Brain microvascular endothelial cell (primary cell): ENCODE measurements around the gene TNFRSF18.
"Not testable (repeated sequence)": the region's sequence is repeated elsewhere in the genome, so short reads cannot be mapped to it uniquely, and the experiment has no call there.

Source experiments
- DNase-seq: peaks from one replicate; pipeline ENCODE4 v3.0.0-alpha.2; 2020
- H3K27ac ChIP-seq: fragments of 250-450 bp; sonication (Bioruptor Pico); 2 replicates; pipeline ENCODE4 v1.5.1; 2020; ENCODE audit warnings: mild to moderate bottlenecking, moderate library complexity
- H3K27me3 ChIP-seq: fragments of 250-450 bp; sonication (Bioruptor Pico); replicated peaks from 2 replicates; pipeline ENCODE4 v1.5.1; 2020; ENCODE audit warnings: mild to moderate bottlenecking
- H3K36me3 ChIP-seq: fragments of 250-450 bp; sonication (Bioruptor Pico); replicated peaks from 2 replicates; pipeline ENCODE4 v1.5.1; 2020; ENCODE audit warnings: mild to moderate bottlenecking
- H3K4me3 ChIP-seq: 2 replicates; pipeline ENCODE4 v1.5.1; 2011; ENCODE audit warnings: low read depth, mild to moderate bottlenecking, control low read depth, low read length, moderate library complexity
- in situ Hi-C: cut with HindIII; loops from 2 replicates; pipeline ENCODE4 v1.10.0; 2017; ENCODE audit warnings: low sequenced_read_pairs, low pct_ligation_motif_present
- TF ChIP-seq, protein P1 (sequence below): IDR thresholded peaks from 2 replicates; pipeline ENCODE4 v1.5.1; 2011; ENCODE audit warnings: low read depth, mild to moderate bottlenecking, moderate library complexity, low read length, control low read depth, inconsistent platforms; ENCODE audit errors: missing control alignments

The TNFRSF18 gene

DNA sequence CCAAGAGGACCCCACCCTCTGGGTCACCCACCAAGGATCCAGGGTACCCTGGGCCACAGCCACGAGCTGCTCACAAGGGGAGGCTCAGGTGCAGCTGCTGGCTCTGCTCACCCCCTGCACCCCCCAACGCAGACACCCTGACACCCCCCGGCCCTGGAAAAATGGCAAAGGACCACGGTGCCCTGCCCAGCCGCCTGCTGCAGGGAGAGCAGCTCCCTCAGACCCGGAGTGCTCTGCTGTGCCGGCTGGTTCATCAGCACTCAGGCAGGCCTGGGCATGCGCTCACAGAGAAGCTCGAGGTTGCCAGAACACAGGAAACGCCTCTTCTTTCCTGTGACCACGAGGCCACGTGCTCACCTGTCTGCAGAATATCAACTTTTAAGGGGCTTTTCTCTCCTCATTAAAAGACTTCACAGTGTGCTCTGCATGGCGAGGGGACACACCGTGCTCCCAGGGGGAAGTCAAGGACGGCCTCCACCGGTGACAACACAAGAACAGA, 44.4 kb upstream of the TNFRSF18 start:
- no peak for DNase-seq
- Histone ChIP-seq H3K27me3 (no peaks in the 10 kb centered on the region), H3K36me3 (peaks cover 28% of the 10 kb centered on the region), H3K27ac (no peak overlapping the region), H3K4me3 (no peak overlapping the region)
- in situ Hi-C loops = no loop called here
- TF ChIP-seq, protein P1, sequence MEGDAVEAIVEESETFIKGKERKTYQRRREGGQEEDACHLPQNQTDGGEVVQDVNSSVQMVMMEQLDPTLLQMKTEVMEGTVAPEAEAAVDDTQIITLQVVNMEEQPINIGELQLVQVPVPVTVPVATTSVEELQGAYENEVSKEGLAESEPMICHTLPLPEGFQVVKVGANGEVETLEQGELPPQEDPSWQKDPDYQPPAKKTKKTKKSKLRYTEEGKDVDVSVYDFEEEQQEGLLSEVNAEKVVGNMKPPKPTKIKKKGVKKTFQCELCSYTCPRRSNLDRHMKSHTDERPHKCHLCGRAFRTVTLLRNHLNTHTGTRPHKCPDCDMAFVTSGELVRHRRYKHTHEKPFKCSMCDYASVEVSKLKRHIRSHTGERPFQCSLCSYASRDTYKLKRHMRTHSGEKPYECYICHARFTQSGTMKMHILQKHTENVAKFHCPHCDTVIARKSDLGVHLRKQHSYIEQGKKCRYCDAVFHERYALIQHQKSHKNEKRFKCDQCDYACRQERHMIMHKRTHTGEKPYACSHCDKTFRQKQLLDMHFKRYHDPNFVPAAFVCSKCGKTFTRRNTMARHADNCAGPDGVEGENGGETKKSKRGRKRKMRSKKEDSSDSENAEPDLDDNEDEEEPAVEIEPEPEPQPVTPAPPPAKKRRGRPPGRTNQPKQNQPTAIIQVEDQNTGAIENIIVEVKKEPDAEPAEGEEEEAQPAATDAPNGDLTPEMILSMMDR = no peak

DNA sequence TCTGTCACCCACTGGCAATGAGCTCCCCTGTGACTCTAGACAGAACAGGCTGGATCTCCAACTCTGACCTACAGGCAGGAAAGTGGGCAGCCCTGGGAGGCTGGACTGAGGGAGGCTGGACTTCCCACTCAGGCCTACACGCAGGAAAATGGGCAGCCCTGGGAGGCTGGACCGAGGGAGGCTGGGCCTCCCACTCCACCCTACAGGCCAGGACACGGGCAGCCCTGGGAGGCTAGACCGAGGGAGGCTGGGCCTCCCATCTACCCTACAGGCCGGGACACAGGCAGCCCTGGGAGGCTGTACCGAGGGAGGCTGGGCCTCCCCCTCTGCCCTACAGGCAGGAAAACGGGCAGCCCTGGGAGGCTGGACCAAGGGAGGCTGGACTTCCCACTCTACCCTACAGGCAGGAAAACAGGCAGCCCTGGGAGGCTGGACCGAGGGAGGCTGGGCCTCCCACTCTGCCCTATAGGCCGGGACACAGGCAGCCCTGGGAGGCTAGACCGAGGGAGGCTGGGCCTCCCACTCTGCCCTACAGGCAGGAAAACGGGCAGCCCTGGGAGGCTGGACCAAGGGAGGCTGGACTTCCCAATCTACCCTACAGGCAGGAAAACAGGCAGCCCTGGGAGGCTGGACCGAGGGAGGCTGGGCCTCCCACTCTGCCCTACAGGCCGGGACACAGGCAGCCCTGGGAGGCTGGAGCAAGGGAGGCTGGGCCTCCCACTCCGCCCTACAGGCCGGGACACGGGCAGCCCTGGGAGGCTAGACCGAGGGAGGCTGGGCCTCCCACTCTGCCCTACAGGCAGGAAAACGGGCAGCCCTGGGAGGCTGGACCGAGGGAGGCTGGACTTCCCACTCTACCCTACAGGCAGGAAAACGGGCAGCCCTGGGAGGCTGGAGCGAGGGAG, 41.9 kb upstream of the TNFRSF18 start:
- not testable (repeated sequence) for DNase-seq, H3K36me3 ChIP-seq

DNA sequence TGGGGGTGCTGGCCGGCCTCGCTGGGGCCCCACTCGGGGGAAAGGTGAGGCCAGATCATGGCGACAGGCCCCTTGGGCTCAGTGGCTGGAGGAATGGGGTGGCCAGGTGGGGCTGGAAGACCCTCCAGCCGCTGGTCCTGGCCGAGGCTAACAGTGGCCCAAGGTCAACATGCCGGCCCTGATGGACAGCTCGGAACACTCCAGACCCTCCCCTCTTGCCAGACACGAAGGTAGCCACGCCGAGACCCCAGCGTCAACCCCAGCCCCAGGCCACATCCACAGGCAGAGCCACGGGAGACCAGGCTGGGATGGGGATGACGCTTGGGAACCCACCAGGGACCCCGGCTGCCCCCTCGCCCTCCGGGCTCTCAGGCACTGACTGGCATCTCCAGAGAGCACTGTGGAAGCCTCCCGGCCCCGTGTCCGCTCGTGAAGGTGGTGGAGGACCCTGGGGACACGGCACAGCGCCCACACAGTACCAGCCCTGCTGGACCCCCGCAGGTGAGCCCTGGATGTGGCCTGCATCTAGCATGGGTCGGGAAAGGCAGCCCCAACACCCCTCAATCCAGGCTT, 41.0 kb upstream of the TNFRSF18 start:
- in situ Hi-C loops = no loop called here
- Histone ChIP-seq H3K27me3 (no peaks in the 10 kb centered on the region), H3K27ac (no peak overlapping the region), H3K36me3 (no peaks in the 10 kb centered on the region), H3K4me3 (no peak overlapping the region)
- DNase-seq = no peak
- TF ChIP-seq, protein P1 = no peak

More for the DNA sequence above, 41.9 kb upstream of the TNFRSF18 start:
- H3K27ac ChIP-seq, H3K4me3 ChIP-seq, H3K27me3 ChIP-seq, in situ Hi-C loops: not testable (repeated sequence)

DNA sequence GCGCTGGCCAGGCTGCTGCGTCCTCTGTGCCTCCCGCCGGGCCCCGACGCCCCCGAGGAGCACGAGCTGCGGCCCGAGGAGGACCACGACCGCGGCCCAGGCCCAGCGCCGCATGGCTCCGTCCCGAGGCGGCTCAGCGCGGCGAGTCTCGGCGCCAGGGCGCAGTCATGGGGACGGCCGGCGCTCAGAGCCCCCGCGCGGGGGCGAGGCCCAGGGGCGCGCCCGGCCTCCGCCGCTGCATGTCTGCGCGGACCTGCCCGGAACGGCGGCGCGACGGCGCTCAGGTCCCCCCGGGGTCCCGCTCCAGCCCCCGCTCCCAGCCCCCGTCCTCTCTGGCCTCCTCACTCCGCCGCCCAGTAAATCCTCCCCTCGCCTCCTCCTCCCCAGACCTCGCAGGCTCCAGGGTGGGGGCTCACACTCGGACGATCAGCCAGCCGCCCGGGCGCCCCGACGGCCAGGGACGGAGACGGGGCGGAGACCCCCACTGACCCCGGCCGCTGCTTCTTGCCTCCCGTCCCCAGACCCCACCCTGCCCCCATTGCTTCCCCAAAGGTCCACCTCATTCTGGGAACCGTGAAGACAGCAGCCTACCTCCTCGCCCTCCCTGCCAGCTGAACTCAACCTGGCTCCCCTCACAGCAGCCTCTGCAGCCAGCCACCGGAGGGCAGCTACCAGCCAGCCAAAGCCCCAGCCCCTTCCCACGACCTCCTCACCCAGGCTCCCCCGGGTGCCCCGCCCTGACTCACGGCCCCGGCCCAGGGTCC, 40.4 kb upstream of the TNFRSF18 start, which contains the start of gene C1QTNF12:
Gene C1QTNF12 (minus strand): TSS at position 146 of the 764 bp plus-strand sequence. CDS start 32 bp downstream, at position 114.
- TF ChIP-seq, protein P1 = no peak
- in situ Hi-C loops = no loop called here
- Histone ChIP-seq H3K27me3 (no peaks in the 10 kb centered on the region), H3K27ac (no peak within 1 kb of the TSS), H3K4me3 (no peak within 1 kb of the TSS), H3K36me3 (no peaks in the 10 kb centered on the region)
- no peak for DNase-seq

DNA sequence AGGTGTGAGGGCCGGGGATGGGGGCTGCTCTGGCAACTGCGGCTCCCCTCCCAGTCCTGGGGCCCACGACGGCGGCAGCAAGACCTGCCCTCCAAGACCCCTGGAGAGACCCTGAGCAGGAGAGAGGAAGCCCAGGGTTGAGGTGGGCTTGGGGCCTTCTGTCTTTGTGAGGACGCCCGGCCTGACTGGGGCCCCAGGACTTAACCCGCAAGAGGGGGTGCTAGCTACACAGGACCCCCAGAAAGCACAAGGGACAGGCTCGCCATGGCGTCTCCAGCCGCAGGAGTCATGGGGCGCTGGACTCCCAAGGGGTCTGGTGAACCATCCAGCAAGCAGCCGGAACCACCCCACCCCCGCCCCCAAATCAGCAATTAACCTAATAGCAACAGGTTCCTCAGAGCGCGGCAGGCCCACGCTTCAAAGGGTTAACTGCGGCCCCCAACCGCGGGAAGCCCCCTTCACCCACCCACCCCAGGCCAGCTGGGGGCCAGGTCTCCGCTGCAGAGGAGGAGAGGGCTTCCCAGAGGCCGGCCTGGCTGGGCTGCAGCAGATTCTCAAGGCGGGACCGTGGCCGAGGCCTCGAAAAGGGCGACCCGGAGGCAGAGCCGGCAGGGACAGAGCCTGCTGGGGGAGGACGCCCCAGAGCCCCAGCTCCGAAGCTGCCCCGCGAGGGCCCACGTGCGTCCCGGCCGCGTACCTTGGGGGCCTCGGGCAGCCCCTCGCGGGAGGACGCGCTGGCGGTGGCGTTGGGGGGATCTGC, 39.6 kb upstream of the TNFRSF18 start:
- no peak overlapping the region for H3K27ac ChIP-seq
- in situ Hi-C loops = no loop called here
- no peak for DNase-seq
- H3K36me3 ChIP-seq = no peaks in the 10 kb centered on the region
- H3K27me3 ChIP-seq = no peaks in the 10 kb centered on the region
- H3K4me3 ChIP-seq = no peak overlapping the region
- TF ChIP-seq, protein P1 = no peak
